Body of pancreas (tissue), 4 donors: ENCODE data around the gene ARHGAP26.

Experiments
- CTCF ChIP-seq, 7 experiments: fragments of 450-650 bp in 4 of 7; fragments of 200-600 bp in 3 of 7; sonication (generic) in 3 of 7; IDR thresholded peaks; one replicate each; pipeline ENCODE4 v1.5.1; 2016 to 2019; ENCODE audit warnings: antibody characterized with exemption in 7 of 7
- POLR2A ChIP-seq, 3 donors: fragments of 450-650 bp; IDR thresholded peaks; one replicate each; pipeline ENCODE4 v1.6.1; 2016; ENCODE audit warnings: antibody characterized with exemption in 3 of 3, mild to moderate bottlenecking in 2 of 3

DNA sequence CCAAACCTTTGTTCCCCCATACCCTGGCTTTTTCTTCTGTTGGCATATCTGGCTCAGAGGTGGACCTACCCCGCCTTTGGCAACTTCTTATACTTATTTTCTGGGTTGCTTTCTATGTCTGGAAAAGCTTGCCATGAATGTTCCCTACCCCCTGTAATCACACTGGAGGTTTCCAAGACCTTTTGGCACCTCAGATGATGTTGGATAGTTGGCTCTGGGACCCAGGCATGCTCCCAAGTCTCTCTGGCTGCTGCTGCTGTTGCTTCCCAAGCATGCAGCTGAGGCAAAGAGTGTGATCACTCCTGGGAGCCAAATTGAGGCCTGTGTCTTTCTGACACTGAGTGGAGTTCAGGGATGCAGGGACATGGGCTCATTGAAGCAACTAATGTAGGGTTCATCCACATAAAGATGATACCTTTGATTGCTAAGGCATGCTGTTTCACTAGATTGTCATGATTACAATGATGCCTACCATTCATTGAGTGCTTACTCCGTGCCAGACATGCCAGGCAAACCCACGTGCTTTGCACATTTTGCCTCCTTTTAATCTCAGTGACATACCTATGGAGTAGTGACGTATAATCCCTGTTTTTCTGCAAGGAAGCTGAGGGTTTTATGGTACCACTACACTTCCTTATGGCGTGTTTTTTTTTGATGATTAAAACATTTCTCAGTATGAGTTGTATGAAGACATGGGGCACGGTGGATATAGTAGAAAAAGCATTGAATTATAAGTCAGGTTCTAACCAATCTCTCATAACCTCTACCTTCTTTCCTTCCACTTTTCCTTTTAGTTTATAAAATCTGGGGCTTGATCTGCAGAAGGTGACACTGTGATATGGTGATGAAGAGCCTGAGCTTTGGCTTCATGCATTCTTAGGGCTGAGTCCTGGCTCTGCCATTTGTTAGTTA lies 73.1 kb downstream of the ARHGAP26 start:
- TF ChIP-seq CTCF (IDR thresholded peaks at IDR 0.05) (no peak), POLR2A (IDR thresholded peaks at IDR 0.05) (no peak)
